GM21619 (cell line): ENCODE measurements around the gene SMIM14.
"Not testable (repeated sequence)": the region's sequence is repeated elsewhere in the genome, so short reads cannot be mapped to it uniquely, and the experiment has no call there.

ENCODE experiments used
- ATAC-seq: cut with Tn5 transposase; IDR thresholded peaks from one replicate; pipeline ENCODE4 v1.9.1; 2021; ENCODE audit not compliant: unreplicated experiment

SMIM14 gene

DNA sequence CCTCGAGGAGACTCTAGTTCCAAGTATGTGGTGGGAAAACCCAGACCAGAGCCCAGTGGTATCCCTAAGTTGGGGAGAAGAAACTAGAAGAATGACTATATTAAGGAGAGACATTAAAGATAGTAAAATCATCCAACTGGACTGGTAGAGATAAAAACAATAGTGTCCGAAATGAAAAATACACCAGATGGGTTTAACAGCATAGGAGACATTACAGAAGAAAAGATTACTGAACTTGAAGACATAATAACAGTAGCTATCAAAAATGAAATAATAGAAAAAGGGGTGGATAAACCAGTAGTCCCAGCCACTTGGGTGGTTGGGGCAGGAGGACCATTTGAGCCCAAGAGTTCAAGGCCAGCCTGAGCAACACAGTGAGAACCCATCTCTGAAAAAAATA is 31.9 kb downstream of the SMIM14 start:
- ATAC-seq = no peak

DNA sequence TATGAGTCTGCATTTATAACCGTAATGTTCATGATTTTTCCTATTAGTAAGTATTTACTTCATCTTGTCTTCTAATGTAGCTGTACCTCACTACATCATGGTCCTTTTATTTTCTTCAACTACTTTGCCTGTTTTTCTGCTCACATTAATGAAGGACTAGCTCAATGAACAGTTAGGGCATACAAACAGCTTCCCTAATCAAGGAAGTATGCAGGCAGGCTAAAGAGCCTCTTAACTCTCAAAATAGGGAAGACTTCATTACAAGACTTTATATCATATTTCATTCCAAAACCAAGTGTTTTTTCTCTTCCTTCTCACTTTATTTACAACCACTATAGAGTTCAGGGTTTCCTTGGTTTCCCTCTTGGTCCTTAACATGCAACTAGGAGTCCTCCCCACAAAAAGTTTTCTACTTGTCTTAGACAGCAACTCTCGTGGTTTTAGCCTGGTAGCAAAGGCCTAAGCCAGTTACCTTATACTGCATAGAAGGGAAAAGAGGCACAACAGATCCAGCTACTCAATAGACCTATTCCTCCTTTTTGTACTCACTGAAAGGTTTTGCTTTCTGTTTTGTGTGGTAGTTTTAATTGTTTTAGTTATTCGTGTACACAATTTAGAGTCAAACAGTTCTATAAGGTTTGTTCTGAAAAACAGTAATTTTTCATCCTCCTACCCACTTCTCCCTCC is 40.8 kb downstream of the SMIM14 start:
- no peak for ATAC-seq

DNA sequence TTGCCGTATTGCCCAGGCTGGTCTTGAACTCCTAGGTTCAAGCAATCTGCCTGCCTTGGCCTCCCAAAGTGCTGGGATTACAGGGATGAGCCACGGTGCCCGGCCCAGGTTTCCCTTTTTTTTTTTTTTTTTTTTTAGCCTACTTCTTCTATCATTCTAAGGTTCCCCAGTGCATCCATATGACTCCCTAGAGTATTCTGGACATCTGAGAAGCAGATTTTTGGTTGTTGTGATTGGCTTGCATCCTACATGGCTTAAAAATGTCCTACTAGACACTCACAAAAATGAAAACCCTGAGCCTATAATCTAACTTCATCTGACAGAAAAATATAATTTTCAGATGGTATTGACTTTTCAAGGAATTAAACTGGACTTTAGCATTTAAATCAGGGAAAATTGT is 41.7 kb downstream of the SMIM14 start:
- no peak for ATAC-seq

DNA sequence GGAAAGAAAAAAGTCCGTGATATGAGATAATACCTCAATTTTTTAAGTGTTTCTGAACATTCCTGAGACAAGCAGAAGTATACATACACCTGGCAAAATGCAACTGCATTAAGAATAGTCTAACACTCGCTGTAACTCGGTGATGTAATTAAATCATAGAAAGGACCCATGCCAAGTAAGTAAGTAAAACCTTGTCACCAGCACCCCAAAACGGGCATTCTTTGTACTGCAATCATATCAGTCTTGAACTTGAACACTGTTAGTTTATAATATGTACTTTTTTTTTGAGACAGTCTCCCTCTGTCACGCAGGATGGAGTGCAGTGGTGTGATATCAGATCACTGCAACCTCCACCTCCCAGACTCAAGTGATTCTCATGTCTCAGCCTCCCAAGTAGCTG is 47.4 kb downstream of the SMIM14 start:
- ATAC-seq = no peak

DNA sequence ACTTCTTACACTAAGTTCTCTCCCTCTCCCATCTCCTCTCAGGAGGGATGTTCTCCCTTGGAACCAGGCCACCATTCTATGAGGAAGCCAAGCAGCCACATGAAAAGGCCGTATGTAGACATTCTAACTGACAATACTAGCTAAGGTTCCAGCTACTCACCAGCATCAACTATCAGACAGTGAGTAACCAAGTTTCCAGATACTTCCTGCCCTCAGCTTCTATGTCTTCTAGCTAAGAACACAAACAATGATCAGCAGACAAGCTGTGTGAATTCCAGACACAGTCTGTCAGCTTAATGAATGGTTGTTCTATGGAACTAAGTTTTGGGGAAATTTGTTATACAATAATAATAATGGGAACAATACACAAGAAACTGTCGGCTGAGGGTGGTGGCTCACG is 50.8 kb downstream of the SMIM14 start:
- no peak for ATAC-seq

DNA sequence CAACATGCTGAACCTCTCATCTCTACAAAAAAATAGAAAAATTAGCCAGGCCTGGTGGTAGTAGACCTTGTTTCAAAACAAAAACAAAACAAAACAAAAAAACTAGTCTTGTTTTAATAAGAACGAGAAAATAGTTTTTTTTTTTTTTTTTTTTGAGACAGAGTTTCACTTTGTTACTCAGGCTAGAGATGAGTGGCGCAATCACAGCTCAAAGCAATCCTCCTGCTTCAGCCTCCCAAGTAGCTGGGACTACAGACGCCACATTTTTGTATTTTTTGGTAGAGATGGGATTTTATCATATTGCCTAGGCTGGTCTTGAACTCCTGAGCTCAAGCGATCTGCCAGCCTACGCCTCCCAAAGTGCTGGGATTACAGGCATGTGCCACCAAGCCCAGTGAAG is 63.7 kb downstream of the SMIM14 start:
- ATAC-seq = no peak

DNA sequence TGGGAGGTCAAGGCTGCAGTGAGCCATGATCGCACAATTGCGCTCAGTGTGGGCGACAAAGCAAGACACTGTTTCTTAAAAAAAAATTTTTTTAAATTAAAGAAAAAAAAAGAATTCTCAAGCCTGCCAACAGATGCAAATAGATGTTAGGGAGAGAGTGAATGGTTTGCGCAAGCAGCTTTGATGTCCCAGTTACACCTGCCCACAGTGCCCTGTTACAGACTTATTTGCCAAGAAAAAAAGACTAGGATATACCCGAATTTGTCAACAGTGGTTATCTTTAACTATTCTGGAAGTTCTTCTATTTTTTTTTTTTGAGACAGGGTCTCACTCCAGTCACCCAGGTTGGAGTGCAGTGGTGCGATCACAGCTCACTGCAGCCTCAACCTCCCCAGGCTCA is 67.2 kb downstream of the SMIM14 start:
- no peak for ATAC-seq

DNA sequence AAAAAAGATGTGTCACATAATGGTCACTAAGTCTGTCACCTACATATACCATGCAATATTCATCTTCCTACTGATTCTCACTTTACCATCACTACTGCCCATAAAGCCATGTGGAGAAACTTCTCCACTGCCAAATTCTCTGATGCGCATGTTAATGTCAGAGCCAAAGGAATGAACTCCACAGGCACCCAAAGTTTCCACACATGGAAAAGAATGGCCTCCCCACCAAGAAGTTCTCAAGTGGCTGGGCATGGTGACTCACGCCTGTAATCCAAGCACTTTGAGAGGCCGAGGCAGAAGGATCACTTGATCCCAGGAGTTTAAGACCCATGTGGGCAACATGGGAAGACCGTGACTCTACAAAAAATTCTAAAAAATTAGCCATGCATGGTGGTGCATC is 67.6 kb downstream of the SMIM14 start:
- ATAC-seq = no peak

DNA sequence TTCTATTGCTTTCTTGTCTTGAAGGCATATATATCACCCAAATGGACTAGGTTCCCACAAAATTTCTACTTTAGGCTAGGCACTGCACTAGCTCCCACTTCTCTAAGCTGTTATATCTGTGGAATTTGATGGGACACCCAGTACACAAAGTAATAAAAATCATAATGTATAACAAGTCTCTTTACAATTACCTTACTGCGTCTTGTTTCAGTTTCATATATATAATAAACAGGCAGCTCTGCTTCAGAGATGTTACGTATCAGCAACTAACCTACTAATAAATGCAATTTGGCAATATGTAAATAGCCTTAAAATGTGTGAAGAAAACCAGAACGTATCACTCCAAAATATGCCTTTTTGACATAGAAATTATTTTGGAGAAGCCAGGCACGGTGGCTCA is 69.5 kb downstream of the SMIM14 start:
- no peak for ATAC-seq

DNA sequence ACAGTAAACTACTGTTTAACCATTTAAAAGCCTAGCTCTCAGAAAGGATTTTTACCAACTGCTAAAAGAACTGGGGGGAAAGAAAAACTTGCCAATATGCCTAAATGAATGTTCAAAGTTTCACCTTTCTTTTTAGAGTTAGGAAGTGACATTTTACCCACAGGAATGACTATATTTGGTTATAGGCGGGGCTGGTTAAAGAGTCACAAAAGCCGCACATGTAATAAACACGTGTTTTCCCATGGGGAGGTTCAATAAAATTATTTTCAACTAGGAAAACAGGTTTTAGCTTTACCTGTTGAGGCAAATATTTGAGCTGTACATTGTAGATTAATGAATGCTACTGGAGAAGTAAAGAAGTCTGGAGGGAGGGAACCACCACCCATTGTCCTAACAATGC is 69.9 kb downstream of the SMIM14 start:
- ATAC-seq = no peak

DNA sequence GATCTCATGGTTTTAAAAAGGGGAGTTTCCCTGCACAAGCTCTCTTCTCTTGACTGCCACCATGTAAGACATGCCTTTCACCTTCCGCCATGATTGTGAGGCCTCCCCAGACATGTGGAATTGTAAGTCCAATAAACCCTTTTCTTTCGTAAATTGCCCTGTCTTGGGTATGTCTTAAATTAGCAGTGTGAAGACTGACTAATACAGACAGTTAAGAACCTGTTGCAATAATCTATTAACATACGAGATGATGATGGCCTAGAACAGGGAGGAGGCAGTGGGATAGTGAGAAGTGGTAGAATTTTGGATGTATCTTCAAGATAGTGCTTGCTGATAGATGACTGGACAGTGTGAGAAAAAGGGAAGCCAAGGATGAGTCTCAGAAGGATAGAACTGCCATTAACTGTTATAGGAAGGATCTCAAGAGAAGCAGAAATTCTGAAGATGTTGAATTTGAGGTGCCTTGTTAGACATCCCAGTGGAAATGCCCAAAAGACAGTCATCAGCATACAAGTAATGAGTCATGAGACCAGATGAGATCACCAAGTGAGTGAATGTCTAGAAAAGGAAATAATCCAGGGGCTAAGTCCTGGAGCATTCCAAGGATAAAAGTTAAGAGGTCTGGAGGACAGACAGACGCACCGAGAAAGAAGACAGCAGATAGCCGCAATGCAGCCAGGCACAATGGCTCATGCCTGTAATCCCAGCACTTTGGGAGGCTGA is 72.6 kb downstream of the SMIM14 start:
- no peak for ATAC-seq

DNA sequence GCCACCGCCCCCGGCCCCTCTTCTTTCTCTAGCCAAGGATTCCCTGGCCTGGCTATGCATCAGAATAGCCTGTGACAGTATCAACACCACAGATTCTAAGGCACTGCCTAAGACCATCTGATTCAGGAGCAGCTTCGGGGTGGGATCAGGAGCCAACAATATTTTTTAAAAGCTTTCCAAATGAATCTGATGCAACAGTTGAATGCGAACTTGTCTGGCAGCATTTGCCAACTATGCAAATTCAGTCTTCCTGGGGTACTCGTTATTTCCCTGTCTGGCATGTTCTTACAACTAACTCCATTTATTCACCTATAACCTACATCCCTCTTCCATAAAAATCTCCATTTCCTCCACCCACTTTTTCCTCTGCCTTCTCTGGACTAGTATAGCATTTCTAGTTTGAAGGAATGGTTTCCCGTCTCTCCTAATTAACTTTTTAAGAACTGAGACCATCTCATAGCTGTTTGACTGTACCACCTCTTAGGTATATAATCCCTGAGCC is 75.3 kb downstream of the SMIM14 start:
- no peak for ATAC-seq

DNA sequence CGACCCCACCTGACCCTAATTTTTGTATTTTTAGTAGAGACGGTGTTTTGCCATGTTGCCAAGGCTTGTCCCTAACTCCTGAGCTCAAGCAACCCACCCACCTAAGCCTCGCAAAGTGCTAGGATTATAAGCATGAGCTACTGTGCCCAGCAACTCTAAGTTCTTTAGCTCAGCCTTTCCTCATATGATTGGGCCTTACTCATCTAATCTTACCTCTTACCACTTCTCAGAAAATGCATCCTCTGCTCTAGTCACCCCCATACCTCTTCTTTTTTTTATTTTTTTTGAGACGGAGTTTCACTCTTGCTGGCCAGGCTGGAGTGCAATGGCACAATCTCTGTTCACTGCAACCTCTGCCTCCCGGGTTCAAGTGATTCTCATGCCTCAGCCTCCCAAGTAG is 75.9 kb downstream of the SMIM14 start:
- no peak for ATAC-seq

DNA sequence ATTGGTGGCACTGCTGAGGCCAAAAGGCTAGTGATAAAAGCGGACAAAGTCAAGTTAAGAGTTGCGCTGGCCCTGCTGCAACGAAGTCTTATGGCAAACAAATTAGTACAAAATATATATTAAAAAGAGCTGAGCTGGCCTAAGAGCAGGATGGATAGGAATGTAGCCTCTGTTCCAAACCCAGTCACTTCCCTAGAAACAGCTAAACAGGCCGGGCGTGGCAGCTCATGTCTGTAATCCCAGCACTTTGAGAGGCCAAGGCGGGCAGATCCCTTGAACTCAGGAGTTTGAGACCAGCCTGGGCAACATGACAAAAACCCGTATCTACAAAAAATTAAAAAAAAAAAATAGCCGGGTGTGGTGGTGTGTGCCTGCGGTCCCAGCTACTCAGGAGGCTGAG is 79.0 kb downstream of the SMIM14 start:
- ATAC-seq = no peak

DNA sequence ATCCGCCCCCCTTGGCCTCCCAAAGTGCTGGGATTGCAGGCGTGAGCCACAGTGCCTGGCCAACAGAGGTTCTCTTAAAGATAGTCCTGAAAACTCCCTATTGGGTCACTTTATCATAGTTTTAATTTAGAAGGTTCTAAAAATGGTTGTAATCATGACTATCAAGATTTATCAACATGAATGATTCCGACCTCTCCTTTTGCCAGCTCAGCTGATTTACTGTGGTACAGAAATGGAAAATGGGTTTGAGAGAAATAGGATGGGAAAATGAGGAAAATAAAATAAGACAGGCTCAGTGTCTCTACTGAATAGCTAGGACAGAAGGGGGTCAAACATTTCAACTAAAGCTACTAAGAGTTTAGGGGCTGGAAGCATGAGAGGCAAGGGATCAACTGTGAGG is 83.2 kb downstream of the SMIM14 start:
- no peak for ATAC-seq

DNA sequence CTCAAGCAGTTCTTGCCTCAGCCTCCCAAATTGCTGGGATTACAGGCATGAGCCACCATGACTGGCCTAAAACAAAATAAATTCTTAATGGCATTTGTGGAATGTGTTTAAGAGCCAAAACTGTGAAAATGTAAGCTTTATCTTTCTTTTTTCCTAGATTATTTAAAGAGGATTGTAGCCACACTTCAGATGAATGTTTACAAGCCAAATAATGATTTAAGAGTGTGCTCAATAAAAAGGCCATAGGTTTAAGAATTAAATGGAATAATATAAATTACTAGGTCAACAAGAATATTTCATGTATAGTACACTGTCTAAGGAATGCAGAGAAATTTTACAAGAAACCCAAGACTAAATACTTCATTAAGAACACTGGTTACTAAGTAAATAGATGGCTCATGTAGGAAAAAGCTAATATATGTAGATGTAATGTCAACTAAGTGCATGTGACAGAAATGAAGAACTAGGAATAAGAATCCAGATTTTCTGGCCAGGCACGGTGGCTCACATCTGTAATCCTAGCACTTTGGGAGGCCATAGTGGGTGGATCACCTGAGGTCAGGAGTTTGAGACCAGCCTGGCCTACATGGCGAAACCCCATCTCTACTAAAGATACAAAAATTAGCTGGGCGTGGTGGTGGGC is 90.1 kb downstream of the SMIM14 start:
- no peak for ATAC-seq

DNA sequence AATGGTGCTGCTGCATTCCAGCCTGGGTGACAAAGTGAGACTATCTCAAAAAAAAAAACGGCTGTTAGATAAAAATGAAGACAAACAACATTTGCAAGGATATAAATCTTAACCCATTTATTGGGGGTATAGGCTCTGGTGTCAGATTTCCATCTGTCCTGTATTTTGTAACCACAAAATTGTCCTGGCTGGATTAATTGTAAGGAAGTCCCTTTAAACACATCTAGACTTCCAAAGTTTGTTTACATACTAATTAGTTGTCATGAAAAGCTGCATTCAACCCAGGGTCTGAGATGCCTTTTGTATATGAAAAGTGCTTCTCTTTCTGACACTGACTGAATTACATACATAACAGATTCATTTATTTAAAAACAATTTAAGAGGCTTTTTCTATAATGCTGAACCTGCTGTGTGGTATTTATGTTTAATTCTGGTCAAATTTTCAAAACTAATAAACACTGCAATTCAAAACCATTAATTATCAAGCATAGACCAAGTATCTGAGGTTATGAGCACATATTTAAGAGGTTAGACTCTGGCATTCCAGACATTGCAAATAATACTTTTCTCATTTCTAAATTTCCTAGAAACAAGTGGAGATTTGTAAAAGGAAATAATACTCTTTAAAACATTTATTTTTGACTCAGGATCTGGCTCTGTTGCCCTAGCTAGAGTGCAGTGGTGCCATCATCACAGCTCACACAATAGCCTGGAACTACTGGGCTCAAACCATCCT is 93.9 kb downstream of the SMIM14 start:
- ATAC-seq = no peak

DNA sequence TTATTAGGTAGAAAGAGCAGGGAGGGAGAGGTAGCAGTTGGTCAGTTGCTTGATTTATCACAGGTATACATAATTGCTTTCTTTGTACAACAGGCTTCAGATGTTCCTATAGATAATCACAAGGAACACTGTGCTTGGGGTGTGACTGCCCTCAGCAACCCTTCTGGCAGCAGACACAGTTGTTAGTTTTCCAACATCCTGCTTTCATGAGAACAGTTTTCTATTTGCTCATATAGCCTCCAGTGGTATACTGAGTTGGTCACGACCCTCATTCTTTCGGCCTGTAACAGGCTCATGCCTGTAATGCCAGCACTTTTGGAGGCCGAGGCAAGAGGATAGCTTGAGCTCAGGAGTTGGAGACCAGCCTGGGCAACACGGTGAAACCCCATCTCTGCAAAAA is 94.6 kb downstream of the SMIM14 start:
- not testable (repeated sequence) for ATAC-seq

DNA sequence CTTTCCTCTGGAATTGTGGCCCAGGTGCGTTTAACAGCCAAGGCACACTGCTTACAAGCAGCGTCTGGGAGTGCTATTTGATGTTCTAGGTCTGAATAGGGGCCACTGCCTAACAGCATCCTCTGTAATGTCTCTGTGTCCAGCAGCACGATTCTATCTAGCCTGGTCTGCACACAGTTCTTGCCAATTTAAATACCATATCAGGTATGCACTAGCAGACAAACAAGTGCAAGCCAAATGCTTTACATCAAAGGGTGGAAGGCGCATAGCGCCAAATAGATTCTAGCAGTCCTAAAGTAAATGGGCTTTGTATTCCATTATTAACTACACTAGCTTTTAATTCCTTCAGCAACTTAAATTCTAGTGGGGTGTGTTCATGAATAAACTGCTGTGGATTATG is 95.6 kb downstream of the SMIM14 start:
- ATAC-seq = no peak

DNA sequence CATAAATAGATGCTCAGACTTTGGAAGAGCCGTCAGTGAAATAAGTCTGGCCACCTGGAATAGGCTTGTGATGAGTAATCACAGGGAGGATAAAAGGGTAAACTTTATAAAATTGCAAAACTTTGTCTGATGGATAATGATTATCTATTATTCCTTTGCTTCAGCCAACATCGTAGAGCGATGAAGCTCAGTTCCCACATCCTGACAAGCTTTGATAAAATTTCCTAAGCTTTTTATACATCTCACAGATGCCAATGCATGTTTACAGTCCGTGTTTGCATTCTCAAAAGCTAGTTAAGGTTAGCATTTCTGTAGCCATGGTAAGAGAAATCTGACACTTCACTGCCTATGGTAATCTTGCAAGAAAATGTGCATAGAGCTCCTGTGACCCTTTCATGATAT is 96.1 kb downstream of the SMIM14 start:
- ATAC-seq = no peak

DNA sequence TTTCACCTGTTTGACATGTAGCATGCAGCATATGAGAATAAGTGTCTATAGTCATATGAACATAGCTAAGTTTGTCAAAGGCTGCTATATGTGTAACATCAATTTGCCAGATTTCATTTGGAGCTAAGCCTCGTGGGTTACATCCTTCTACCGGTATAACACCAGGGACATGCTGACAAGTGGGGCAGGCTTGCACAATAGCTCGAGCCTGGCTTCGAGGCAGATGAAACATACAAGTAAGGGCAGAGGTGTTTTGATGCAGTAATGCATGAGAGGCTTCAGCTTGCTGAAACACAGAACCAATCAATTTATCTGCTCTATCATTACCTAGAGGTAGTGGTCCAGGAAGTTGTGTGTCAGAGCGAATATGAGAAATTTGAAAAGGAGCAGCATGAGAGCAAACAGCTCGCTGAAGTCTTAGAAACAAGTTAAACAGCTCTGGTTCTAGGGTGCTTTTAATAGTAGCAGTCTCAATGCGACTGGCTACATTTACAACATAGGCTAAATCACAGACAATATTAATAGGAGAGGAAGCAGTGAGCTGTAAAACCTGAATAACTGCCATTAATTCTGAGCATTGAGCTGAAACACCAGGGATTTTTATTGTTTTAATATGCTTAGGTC is 96.6 kb downstream of the SMIM14 start:
- no peak for ATAC-seq
